Measurements from ENCODE around the gene TPSB2.

TPSB2 gene

GRCh38 chr16:1181404-1182315, 48.3 kb downstream of the TPSB2 start:
- DNase-seq, result no peak

GRCh38 chr16:1180549-1181403, 49.2 kb downstream of the TPSB2 start:
- no peak for DNase-seq
